GM18519 (cell line): Measurements from ENCODE around the gene RNF44.
"Not testable (repeated sequence)": the region's sequence is repeated elsewhere in the genome, so short reads cannot be mapped to it uniquely, and the experiment has no call there.

Experiments
- ATAC-seq: cut with Tn5 transposase; IDR thresholded peaks from one replicate; pipeline ENCODE4 v1.9.1; 2021; ENCODE audit warnings: mild to moderate bottlenecking, moderate library complexity; ENCODE audit not compliant: unreplicated experiment, low FRiP score

Gene RNF44

DNA sequence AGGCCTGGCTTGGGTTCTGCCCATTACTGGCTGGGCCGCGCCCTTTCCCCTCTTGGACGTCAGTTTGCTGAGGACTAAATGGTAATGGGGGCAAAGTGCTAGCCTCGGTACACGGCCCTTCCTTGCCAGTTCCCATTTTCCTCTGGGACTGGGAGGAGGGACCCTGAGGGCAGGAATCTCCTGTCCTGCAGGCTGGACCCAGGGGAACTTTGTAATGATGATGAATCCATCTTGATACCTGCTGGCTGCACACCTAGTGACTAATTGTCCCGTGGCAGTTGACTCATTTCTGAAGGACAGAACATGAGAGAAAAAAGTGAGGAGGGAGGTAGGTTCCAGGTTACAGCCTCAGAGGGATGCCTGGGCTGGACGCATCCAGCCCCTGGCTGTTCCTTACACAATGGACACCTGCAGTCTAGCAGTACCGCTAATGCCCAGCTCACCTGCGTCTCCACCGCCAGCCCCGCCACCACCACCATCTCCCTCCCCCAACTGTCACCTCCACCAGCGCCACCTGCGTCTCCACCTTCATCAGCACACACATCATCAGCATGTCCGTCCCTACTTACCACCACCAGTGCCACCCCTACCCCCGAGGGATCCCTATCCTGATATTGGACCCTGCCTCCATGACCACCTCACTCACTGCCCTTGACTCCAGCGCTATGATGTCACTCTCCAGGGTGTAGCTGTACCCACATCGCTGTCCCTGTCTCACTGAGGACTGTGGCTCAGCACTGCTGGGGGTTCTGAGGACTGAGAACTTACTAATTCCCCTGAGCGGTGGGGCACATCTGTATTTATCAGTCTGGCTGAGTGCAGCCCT is 16.3 kb upstream of the RNF44 start:
- no peak for ATAC-seq

DNA sequence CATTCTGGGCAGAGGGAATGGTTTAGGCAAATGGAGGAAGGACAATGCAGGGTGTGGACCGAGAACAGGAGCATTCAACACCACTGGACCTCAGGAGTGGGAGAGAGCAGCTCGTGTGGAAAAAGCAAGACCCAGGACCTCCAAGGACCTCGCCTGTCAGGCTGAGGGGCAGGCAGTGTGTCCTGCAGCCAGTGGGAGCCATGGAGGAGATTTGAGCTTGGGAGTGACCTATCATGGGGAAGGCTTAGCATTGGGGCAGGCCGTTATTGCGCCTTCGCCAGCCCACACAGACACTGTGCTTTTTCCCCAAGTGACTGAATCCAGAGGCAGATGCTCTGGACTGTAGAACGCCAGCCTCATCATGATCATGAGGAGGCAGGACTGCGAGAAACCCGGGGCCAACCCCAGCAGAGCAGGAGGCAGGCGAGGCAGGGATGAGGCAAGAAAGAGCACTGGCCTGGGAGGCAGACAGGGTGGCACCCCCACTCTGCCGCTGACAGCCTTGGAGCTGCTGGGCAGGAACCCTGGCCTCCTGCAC is 15.2 kb upstream of the RNF44 start:
- ATAC-seq = no peak

DNA sequence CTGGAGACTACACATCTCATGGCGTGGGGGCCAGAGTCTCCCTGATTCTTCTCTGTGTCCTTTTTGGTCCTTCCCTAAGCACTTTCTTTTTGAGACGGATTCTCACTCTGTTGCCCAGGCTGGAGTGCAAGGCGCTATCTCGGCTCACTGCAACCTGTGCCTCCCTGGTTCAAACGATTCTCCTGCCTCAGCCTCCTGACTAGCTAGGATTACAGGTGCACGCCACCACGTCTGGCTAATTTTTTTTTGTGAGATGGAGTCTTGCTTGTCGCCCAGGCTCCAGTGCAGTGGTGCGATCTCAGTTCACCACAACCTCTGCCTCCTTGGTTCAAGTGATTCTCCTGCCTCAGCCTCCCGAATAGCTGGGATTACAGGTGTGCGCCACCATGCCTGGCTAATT is 13.7 kb upstream of the RNF44 start:
- ATAC-seq = not testable (repeated sequence)

DNA sequence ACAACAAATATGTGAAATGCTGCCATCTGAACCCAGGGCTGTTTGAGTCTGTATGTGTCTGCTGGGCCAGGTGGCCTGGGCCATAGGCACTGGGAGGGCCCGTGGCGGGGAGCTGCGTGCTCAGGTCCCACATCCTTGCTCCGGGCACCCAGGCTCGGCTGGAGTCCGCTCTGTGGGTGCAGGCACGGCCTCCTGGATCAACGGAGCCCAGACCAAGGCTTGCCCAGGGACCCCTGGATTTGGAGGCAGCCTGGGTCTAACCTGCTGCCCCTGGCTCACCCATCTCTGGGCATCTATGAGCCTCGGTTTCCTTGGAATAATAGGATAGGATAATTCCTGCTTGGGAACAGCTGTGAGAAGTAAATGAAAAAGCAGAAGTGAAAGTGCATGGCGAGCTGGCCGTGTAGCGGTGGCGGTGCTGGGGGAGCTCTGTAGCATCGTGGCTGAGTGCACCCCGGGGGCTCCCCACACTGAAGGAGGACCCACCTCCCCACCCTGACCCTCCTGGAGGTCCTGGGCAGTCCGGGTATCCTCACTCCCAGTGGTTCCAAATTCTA is 13.2 kb upstream of the RNF44 start:
- ATAC-seq = no peak

DNA sequence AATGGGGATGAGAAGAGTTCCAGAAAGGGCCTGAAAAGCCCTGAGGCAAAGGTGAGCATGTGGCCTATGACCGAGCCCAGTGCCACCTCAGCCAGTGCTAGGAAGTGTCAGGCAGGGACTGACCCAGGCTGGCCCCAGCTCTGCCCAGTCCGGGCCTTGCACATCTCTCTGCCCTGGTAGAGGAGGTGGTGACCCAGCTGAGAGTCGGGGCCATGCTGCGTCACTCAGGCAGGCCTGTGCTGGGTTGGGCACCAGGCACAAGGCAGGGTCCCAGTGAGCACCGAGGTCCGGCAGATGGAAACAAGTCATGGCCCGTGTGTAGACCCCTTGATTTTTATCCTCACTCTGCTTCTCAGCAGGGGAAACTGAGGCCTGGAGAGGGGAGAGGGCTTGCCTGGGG is 12.7 kb upstream of the RNF44 start:
- no peak for ATAC-seq

DNA sequence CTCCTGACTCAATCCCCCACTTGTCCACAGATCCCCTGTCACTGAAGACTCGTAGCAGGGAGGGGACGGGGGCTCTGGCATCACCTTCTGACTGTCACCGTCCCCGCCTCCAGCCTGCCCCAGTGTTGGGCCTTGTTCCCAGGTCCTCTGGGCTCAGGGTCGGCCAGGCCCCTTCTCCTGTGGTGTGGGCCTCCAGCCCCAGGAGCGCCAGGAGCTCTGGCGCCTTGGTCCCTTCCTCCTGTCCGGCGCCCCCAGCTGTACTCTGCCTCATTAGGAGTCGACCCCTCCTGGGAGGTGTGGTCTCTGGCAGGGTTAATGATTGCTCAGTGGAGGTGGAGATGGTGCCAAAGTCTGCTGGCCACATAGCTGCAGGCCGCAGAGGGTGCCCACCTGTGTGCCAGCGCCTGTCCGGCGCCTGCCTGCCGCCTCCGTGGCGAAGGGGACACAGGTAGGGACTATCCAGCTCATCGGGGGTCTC is 11.8 kb upstream of the RNF44 start, which contains the start of gene CDHR2:
Gene CDHR2, plus strand, starts transcription at position 376 of the 478 bp plus-strand sequence. CDS start 16,011 bp downstream, outside the sequence.
- ATAC-seq = no peak

DNA sequence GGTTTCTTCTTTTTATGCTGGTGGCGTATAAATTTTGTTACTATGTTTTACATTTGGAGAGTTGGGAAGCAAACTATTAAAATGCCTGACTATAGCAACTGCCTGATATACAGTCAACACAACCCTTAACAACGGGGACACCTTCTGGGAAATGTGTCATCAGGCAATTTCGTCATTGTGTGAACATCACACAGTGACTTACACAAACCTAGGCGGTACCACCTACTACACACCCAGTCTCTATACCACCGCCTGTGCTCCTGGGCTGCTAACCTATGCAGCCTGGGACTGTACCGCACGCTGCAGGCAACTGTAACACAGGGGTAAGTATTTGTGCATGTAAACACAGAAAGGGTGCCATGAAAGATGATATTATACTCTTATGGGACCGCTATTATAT is 10.6 kb upstream of the RNF44 start:
- ATAC-seq = no peak

DNA sequence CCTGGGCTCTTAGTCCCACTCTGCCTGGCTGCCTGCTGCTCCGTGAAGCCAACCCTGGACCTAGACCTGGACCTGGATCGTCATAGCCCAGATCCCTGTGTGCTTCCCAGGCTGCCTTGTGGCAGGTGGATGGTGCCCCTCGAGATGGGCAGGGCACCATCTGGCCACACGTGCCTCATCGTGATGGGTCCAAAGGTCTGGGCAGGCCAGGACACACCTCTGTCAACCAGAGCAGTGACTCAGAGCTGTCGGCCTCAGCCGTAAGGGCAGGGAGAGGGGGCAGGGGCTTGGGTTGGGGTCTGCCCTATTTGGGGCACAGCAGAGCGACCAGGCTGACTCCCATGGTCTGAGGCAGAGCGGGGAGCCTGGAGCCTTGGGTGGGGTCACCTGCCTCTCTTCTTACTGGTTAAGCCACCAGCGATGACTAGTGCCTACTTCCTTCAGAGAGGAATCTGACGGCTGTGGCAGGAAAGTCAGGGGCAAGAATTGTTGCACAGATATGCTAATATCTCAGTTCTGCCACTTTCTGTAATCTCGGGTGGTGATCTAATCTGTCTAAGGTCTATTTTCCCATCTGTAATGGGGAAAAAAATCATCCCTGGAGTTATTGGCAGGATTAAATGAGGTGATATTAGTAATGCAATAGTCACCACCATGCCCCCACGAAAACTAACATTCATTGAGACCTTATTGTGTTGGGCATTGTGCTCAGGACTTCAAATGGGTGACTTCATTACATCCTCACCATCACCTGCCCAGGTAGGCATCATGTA is 8.7 kb upstream of the RNF44 start:
- ATAC-seq = no peak

DNA sequence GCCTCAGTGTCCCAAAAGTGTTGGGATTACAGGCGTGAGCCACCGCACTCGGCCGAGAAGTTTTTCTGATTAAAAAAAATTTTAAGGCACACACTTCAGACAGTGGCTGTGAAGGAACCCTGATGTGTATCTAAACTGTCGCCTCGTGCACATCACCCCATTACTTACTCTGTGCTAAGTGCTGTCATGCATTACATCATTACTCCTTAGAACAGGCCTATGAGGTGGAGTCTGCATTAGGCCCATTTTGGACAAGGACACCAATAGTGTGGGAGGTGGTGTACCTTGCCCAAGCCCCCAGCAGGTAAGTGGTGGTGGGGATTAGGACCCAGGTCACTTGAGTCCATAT is 8.2 kb upstream of the RNF44 start:
- ATAC-seq = no peak

DNA sequence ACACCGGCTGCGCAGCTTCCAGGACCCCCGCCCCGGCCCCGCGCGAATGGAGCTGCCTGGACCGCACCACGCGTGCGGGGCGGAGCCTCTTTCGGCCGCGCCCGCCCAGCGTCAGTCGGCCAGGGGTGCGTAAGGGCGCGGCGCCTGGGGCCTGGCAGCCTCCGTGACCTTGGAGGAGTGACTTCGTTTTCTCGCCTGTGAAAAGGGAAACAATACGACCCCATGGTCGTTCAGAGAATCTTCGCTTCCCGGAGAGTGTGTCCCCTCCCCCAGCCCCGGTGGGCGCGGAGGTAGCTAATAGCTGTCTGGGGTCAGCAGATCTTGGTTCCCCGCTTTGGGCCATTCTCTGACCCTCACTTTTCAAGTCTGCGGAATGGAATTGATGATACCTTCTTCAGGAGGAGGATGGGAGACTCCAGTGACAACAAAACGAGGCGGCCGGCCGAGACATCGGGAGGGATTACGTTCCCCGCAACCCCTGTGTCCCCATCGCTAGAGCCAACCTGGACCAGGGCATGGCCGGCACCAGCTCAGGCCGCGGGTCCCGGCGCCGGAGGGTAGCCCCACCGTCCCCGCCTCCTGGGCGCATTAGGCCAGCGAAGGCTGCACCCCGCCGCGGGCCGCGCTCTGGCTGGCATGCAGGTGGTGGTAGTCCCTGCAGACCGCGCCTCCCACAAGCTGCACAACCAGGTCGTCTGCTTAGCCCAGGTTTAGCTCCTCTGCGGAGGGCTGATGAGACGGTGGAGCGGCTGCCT is 6.4 kb upstream of the RNF44 start:
- peak; percentile 48 for ATAC-seq

DNA sequence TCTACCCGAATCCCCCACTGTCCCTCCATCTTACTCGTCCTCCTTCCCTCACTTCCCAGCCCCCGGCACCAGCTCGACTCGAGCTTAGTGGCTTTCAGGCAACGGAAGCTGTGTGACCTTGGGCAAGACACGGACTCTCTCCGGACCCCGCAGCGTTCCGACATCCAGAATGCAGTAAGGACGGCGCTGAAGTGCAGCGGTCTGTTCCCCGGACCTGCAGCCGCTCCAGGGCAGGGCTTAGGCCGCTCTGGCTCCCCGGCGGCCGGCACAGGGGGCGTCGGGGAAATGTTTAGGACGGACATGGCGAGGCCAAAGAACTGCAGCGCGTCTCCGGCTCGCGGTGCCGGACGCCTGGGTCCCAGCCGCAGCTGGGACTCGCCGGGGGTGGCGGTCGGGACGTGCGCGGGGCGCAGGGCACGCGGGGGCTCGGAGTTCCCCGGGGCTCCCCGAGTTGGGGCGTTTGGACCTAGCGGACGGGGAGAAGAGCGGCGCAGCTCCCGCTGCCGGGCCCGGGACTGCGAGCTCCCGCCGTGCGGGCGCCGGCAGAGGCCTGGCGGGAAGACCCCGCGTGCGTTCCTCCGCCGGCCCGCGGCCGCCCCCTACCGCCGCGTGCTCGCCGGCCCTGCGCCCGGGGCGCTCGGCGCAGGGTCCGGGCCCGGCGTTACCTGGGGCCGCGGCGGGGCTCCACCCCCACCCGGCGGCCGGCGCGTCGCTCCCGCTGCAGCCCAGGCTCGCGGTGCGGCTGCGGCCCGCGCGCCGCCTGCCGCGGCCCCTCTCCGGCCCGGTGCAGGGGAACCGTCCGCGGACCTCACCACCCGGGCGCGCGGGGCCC is 5.6 kb upstream of the RNF44 start:
- peak; percentile 31 for ATAC-seq

DNA sequence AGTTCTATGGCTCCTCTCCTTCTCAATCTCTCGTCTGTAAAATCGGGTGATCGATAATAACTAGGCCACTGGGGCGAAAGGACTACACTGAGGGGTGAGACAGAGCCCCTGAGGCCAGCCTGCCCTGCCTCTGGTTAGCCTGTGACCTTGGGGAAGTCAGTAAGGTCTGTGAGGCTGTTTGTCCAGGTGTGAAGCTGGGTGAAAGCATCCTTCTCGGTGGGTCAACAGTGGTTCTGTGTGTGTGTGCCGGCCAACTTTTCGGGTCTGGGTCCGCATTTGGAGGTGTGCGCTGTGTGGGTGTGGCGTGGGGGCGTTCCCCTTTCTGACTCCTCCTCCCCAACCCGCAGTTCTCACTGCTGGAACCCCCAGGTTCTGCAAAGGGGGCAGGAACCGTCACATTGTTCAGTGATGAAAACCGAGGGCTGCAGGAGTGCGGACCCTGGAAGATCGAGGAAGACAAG is 5.0 kb upstream of the RNF44 start:
- no peak for ATAC-seq

DNA sequence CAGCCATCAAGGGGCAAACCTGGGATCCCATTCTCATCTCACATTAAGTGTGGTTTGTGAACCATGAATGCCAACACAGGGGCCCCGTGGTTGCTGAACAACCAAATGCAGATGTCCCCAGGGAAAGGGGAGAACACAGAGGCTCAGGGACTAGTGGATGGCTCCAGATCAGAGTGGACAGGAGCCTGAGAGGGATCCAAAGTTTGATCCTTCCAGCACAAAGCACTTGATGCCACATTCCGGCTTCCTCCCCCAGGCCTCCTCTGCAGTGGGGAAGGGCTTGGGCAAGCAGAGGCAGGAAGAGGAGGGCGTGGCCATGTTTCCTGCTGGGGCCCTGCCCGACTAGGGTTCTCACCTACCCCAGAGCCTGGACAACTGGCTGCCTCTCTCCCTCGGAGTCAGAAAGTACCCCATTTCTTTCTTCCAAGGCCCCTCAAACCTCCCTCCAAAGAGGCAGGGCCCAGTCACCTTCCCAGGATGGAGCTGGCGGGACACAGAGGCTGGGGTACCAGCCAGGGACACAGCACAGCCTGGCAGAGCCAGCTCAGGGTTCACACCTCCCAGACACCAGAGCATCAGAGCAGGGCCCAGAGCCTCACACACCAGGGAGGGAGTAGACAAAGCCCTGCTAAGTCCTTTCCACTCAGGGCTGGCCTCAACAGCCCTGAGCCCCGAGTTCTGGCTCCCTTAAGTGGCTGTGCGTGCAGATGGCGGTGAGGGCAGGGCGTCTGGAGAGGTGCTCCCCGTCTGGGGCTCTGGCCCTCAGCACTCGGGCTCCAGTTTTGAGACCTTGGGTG is 4.3 kb upstream of the RNF44 start:
- no peak for ATAC-seq

DNA sequence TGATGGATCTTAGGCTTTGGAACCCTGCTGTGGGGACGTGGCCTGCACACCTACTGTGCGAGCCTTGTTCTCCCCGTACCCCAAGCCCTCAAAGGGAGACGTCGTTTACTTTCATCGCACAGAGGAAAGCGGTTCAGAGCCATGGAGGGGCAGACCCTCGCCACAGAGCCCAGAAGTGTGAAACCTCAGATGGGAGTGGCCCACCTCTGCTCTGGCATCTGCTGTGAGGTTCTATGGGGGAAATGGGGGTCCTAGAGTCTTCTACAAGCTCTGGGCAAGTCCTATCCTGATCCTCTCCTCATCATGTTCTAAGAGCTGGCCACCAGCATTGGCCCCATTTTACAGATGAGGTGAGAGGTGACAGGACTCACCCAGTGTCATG is 3.7 kb upstream of the RNF44 start:
- ATAC-seq = no peak

DNA sequence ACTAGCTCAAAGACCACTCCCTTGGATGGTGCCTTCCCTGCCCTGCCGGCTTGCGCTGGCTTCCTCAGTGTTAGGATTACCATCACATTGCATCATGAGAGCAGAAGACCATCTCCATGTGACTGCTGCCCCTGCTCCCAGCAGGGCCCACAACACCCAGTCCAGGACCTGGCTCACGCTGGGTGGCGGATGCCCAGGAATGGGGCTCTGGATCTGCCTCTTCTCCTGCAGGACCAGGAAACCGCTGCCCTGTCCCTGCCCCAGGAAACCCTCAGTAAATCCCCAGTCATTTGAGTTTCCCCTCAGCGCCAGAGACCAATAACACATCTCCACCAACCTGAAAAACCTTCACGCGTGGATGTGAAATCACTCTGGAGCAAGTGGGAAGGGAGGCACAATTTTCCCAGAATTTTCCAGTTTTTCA is 3.3 kb upstream of the RNF44 start:
- no peak for ATAC-seq

DNA sequence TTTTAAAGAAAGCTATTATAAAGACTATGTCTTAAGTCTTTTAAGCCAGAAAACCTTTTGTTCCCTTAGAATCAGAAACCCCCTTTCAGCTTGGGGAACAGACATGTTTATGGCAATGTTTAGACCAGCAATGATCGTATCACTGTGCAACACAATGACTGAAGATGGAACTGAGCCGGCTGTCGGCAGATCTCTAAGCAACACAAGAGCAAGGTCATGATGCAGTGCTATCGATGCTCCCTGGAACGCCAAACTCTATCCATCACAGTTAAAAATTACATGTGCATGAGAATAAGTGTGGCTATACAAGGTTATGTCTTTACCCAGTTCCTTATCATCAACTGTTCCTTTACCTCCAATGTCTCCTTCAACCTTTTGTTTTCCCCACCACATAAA is 1.8 kb upstream of the RNF44 start:
- ATAC-seq = no peak

DNA sequence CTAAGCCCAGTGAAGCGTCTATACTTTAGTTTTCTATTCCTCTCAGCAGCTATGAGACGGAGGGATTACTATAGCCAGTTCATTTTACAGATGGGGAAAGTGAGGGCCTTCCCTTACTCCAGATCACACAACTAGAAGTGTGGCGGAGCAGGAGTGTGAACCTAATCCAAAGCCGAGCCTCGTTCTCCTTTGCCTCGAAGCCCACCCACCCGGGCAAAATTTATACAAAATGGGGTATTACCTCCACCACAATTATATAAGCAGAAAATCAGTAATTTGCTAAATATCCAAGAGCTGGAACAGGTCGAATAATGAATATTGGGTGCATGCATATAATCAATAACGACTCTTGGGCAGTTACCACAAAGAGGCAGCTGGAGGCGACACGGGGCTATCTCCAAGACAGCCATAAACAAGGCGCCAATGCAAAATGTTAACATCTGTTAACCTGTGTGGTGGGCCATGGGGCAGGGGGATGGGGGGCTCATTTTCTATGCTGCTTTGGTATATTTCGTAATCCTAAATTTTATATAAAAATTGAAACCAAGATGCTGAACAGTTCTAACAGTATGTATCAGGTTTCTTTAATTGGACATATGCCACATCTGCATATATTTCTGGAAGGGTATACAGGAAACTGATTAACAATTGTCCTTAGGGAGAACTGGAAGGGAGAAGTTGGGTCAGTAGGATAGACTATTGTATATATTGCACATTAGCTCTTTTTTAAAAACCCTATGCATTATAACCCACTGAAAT is 1.2 kb upstream of the RNF44 start:
- ATAC-seq = no peak
